Smooth muscle cell (in vitro differentiated cells): ENCODE measurements around the gene TMC4. TPM values are rescaled to one million over a fixed set of nuclear protein-coding genes. Genes with fewer than 3 reads are reported as not detected.
"Not testable (repeated sequence)": the region's sequence is repeated elsewhere in the genome, so short reads cannot be mapped to it uniquely, and the experiment has no call there.

ENCODE experiments used
- DNase-seq: peaks from one replicate; lab custom pipeline; 2025; ENCODE audit not compliant: unreplicated experiment; lab: John Stamatoyannopoulos, UW
- H2AFZ ChIP-seq: fragments of 200-600 bp; sonication (generic); 2 replicates; pipeline ENCODE4 v1.6.0; 2016; ENCODE audit warnings: antibody characterized with exemption, low read depth, mild to moderate bottlenecking
- H3F3A ChIP-seq: fragments of 200-600 bp; sonication (generic); 2 replicates; pipeline ENCODE4 v1.6.0; 2017; ENCODE audit warnings: antibody characterized with exemption, low read depth
- H3K27ac ChIP-seq: fragments of 200-600 bp; sonication (generic); 2 replicates; pipeline ENCODE4 v1.5.1; 2016; ENCODE audit warnings: low read depth, mild to moderate bottlenecking
- H3K27me3 ChIP-seq: fragments of 200-600 bp; sonication (generic); 2 replicates; pipeline ENCODE4 v1.6.1; 2016; ENCODE audit warnings: low read depth, mild to moderate bottlenecking
- H3K36me3 ChIP-seq: fragments of 200-600 bp; sonication (generic); 2 replicates; pipeline ENCODE4 v1.5.1; 2016; ENCODE audit warnings: low read depth
- H3K4me1 ChIP-seq: fragments of 200-600 bp; sonication (generic); 2 replicates; pipeline ENCODE4 v1.5.1; 2016; ENCODE audit warnings: low read depth
- H3K4me2 ChIP-seq: fragments of 200-600 bp; sonication (generic); 2 replicates; pipeline ENCODE4 v1.6.0; 2016; ENCODE audit warnings: mild to moderate bottlenecking
- H3K4me3 ChIP-seq: fragments of 200-600 bp; sonication (generic); 2 replicates; pipeline ENCODE4 v1.5.1; 2016; ENCODE audit warnings: mild to moderate bottlenecking
- H3K79me2 ChIP-seq: fragments of 200-600 bp; sonication (generic); 2 replicates; pipeline ENCODE4 v1.6.0; 2016; ENCODE audit warnings: low read depth, mild to moderate bottlenecking
- H3K9ac ChIP-seq: fragments of 200-600 bp; sonication (generic); 2 replicates; pipeline ENCODE4 v1.6.0; 2016; ENCODE audit warnings: low read depth
- H3K9me3 ChIP-seq: fragments of 200-600 bp; sonication (generic); replicated peaks from 2 replicates; pipeline ENCODE4 v1.5.1; 2016; ENCODE audit warnings: low read depth
- H4K20me1 ChIP-seq: fragments of 200-600 bp; sonication (generic); 2 replicates; pipeline ENCODE4 v1.6.0; 2016; ENCODE audit warnings: low read depth
- WGBS: methylation state at CpG from one replicate; pipeline ENCODE4 v1.1.7; 2016; ENCODE audit warnings: low lambda C conversion rate; 5-methylcytosine and 5-hydroxymethylcytosine counted together
- polyA plus RNA-seq: library from polyadenylated mRNA; unstranded; fragments of >200 nt; fragmentation: Nextera tagmentation; extraction: Ambion mirVana; gene quantifications from 2 replicates; pipeline ENCODE4 v1.2.1, GENCODE V29; 2016
- total RNA-seq: library from RNA; depleted of rRNA; stranded (reverse); fragments of >200 nt; gene quantifications from 2 replicates; pipeline ENCODE4 v1.2.3, GENCODE V29; 2014
- TF ChIP-seq, protein P1 (sequence below): fragments of 200-600 bp; sonication (generic); IDR thresholded peaks from 2 replicates; pipeline ENCODE4 v1.5.1; 2017; ENCODE audit warnings: borderline replicate concordance, mild to moderate bottlenecking, antibody characterized with exemption; ENCODE audit not compliant: insufficient read depth, poor library complexity, severe bottlenecking

Gene TMC4
- total and polyA plus RNA-seq, 2 experiments from 2014 or later = 5.9 to 6.7 TPM

DNA sequence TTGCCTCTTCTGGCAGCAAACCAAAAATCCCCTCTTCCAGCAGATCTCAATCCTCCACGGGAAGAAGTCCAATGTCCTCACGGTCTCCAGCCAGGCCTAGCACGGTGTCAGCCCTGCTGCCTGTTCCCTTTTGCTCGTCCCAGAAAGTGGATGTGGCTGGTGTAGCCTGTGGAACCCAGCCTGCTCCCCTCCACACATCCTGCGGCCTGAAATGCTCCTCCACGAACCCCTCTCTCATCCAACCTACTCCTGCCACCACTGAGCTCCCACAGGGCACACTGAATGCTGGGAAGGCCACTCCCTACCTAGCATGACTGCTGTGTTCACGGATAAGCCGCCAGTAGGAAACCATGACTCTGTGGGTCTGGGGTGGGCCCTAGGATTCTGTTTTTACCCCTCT, 13.4 kb upstream of the TMC4 start:
- no peaks in the 10 kb centered on the region for H3K9me3 ChIP-seq

DNA sequence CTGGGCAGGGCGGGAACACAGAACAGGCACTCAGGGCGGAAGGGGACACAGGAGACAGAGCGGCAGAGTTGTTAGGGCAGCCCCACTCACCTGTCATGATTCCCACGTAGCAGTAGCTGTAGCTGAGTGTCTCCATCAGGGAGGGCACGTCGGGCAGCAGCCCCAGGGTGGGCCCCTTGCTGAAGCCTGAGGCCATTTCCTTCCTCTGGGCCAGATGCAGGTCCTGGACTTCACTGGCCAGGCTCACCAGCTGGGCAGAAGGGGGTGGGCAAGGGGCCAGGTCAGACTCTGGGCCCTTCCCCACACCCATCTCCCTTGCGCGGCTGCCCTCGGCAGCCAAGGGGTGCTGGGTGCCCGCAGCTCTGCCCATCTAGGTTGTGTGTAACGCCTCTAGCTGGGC, 10.5 kb upstream of the TMC4 start:
- H3K4me2 ChIP-seq = no peak overlapping the region
- H3K36me3 ChIP-seq = no peaks in the 10 kb centered on the region
- peaks cover 16% of the 10 kb centered on the region for H3K79me2 ChIP-seq
- no peak for DNase-seq
- no peak overlapping the region for H3K27ac ChIP-seq
- TF ChIP-seq, protein P1, sequence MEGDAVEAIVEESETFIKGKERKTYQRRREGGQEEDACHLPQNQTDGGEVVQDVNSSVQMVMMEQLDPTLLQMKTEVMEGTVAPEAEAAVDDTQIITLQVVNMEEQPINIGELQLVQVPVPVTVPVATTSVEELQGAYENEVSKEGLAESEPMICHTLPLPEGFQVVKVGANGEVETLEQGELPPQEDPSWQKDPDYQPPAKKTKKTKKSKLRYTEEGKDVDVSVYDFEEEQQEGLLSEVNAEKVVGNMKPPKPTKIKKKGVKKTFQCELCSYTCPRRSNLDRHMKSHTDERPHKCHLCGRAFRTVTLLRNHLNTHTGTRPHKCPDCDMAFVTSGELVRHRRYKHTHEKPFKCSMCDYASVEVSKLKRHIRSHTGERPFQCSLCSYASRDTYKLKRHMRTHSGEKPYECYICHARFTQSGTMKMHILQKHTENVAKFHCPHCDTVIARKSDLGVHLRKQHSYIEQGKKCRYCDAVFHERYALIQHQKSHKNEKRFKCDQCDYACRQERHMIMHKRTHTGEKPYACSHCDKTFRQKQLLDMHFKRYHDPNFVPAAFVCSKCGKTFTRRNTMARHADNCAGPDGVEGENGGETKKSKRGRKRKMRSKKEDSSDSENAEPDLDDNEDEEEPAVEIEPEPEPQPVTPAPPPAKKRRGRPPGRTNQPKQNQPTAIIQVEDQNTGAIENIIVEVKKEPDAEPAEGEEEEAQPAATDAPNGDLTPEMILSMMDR = no peak
- H2AFZ ChIP-seq = no peak overlapping the region
- 98% methylated on average over 11 of the region's 11 CpGs for WGBS
- peaks cover 16% of the 10 kb centered on the region for H4K20me1 ChIP-seq
- no peaks in the 10 kb centered on the region for H3F3A ChIP-seq
- peaks cover 5% of the 10 kb centered on the region for H3K4me1 ChIP-seq
- no peak overlapping the region for H3K9ac ChIP-seq
- no peak overlapping the region for H3K4me3 ChIP-seq
- no peaks in the 10 kb centered on the region for H3K27me3 ChIP-seq
- H3K9me3 ChIP-seq = no peaks in the 10 kb centered on the region

More for the DNA sequence above, 13.4 kb upstream of the TMC4 start:
- H3K4me1 ChIP-seq = peaks cover 6% of the 10 kb centered on the region
- no peaks in the 10 kb centered on the region for H3F3A ChIP-seq
- peaks cover 16% of the 10 kb centered on the region for H4K20me1 ChIP-seq
- H2AFZ ChIP-seq = no peak overlapping the region
- no peak overlapping the region for H3K4me2 ChIP-seq
- H3K9ac ChIP-seq = no peak overlapping the region
- TF ChIP-seq, protein P1 = no peak
- H3K79me2 ChIP-seq = peaks cover 19% of the 10 kb centered on the region
- H3K27me3 ChIP-seq = no peaks in the 10 kb centered on the region
- 93% methylated on average over 8 of the region's 8 CpGs for WGBS
- no peak overlapping the region for H3K4me3 ChIP-seq
- no peak overlapping the region for H3K27ac ChIP-seq
- DNase-seq = no peak
- H3K36me3 ChIP-seq = no peaks in the 10 kb centered on the region

DNA sequence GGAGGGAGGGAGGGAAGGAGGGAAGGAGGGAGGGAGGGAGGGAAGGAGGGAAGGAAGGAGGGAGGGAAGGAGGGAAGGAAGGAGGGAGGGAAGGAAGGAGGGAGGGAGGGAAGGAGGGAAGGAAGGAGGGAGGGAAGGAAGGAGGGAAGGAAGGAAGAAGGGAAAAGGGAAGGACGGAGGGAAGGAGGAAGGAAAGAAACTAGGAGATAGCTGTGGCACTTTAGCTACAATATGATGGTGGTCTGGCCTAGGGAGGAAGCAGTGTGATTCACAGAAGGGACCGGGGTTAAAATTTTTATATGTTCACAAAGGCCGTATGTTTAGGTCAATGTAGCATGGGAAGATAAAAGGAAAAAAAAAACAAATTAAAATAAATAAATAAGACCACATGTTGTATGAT, 8.9 kb upstream of the TMC4 start:
- not testable (repeated sequence) for DNase-seq, H3K36me3 ChIP-seq, H4K20me1 ChIP-seq, H3K4me2 ChIP-seq, H2AFZ ChIP-seq, H3K79me2 ChIP-seq, H3K27ac ChIP-seq, H3K9ac ChIP-seq, H3K4me1 ChIP-seq, H3K4me3 ChIP-seq, H3K27me3 ChIP-seq, H3K9me3 ChIP-seq, H3F3A ChIP-seq
- WGBS = 88% methylated on average over 3 of the region's 3 CpGs

DNA sequence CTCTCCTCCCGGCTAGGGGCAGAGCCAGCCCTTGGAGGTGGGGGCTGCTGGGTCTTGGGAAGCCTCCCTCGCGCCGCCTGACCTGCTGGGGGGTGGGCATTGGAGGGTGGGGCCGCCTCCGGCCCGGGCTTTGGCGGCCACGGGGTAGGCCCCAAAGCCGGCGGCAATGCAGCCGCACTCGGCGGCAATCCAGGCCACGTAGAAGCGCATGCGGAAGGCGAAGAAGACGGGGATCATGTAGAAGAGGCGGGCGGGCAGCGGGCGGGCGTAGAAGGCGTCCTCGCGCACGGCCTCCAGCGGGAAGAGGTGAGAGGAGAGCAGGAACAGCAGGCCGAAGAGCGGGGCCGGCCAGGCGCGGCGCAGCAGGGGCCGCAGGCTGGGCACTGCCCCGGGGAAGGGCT, 7.7 kb upstream of the TMC4 start:
- Histone ChIP-seq H3K79me2 (no peaks in the 10 kb centered on the region), H3K4me1 (no peaks in the 10 kb centered on the region), H3K27ac (no peak overlapping the region), H3K4me3 (no peak overlapping the region), H3K27me3 (no peaks in the 10 kb centered on the region), H4K20me1 (no peaks in the 10 kb centered on the region), H3K36me3 (no peaks in the 10 kb centered on the region), H3K9me3 (no peaks in the 10 kb centered on the region), H3K4me2 (no peak overlapping the region), H3F3A (no peaks in the 10 kb centered on the region), H2AFZ (no peak overlapping the region), H3K9ac (no peak overlapping the region)
- TF ChIP-seq, protein P1 = no peak
- DNase-seq = no peak
- WGBS = 99% methylated on average over 20 of the region's 37 CpGs
